NCI-H748 (cell line): Measurements from ENCODE around the gene SRD5A3.

Experiments used
- DNase-seq: peaks from one replicate; lab custom pipeline; 2025; ENCODE audit not compliant: unreplicated experiment; lab: John Stamatoyannopoulos, UW

SRD5A3 gene

DNA sequence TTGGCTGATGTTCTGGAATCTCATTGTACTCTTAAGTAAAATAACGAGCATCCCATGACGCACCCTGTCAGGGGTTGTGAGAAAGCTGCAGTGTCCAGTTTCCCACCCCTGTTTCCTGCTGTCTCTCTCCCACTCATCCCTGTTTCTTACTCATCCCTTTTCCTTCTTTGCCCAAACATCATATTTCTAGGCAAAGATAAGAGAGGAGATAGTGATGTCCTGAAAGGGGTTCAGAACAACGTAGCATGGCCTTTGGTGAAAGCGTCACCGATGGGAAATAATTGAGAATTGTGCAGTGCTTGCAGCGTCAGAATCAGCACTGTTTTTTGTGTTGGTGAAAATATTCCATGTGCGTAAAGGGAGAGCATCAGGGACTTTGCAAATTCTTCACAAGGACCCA is 26.2 kb downstream of the SRD5A3 start:
- DNase-seq = no peak

- DNase-seq = no peak
Observed at GRCh38 chr4:55373461-55373860, 27.4 kb downstream of the SRD5A3 start.

DNA sequence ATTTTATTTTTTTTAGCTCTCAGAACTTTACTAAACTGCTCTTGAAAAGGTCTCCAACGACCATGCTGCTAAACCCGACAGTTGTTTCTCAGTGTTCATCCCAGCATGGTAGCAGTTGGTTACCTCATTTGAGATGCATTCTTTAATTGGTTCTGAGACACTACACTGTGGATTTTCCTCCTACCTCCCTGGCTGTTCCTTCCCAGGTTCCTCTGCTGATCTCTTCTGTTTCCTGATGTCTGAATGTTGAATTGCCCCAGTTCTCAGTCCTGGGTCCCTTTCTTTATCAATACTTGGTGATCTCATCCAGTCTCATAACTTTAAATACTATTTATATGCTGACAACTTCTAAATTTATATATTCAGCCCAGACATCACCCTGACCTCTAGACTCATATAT is 30.7 kb downstream of the SRD5A3 start:
- DNase-seq = no peak

DNA sequence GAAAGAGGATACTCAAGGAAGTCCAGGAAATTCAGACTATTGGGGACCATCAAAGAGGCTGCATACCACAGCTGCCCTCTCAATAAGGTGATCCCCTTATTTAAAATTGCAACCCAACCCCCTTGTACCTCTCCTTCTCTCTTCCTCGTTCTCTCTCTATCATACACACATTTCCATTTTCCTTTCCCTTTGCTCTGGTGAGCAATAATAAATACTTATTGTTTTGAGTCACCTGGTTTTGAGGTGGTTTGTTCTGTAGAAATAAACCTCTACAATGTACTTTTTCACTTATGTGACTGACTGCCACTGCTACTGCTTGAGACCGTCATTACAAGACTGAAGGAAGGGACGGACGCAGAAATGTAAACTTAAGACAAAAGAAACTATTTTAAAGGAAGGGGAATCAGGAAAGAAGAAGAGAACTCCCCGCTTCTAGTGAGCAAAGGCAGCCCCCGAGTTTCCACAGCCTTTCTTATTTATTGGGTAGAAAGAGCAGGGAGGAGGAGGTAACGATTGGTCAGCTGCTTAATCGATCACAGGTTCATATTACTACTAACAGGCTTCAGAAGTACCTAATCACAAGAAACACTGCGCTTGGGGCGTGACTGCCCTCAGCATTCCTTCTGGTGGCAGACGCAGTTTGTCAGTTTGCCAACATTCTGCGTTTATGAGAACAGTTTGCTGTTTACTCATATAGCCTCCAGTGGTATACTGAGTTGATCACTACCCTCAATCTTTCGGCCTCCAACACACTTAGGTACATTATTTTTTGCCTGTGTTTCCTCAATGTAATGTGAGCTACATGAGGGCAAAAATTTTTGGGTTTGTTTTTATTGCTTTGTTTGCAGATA is 32.8 kb downstream of the SRD5A3 start:
- peak; percentile 23 for DNase-seq

- no peak for DNase-seq
Observed at GRCh38 chr4:55380576-55380975, 34.5 kb downstream of the SRD5A3 start.

DNA sequence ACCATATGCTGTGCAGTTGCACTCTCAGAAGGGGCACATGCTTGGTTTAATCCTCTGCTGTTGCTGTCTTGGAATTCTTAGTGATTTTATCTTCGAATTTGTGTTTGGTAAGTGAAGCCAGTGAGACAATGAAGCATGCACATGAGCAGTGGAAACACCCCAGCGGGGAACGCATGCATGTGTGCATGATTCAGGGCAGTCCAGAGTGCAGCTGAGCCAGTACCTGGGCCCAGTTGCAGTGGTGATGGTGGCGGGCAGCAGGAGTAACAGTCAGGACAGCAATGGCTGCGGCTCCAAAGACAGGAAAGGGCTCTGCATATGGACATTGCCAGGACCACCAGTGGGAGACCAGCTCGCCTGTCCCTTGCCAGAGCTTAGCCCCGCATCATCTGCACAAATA is 35.5 kb downstream of the SRD5A3 start:
- DNase-seq = no peak

- DNase-seq = no peak
Observed at GRCh38 chr4:55382488-55383003, 36.5 kb downstream of the SRD5A3 start.

DNA sequence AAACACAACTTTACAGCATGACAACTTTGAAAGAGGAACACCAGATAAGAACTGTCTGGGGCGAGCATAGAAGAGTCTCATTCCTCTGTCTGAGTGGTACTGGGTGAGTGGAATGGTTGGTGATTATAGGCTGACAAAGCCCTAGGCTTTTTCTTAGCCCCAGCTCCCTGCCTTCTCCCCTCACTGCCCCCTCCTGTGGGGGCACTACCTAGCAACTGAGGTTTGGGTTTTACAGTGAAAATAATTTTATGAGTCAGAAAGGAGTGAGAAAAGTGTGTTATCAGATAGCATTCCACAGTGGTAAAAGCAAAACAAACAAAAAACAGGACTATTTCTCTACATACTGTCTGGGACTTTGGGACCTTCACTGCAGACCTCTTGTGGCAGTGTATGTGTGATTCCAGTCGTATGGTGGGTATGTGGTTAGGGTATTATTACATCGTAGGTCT is 39.2 kb downstream of the SRD5A3 start:
- no peak for DNase-seq

DNA sequence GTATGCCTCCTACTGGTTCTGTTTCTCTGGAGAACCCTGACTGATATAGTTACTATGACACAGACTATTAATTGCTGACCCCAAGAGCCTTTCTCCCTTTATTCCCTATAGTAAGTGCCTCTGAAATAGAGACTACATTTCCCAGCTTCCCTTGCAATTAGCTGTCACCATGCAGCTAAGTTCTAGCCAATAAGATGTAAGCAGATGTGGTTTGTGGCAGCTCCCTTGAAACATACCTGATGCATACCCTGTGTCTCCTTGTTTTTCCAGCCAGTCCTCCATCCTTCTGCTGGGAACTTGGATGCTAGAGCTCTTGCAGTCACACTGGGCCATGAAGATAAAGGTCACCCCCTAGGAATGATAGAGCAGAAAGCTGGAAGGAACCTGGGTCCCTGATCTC is 40.0 kb downstream of the SRD5A3 start:
- peak; percentile 9 for DNase-seq

DNA sequence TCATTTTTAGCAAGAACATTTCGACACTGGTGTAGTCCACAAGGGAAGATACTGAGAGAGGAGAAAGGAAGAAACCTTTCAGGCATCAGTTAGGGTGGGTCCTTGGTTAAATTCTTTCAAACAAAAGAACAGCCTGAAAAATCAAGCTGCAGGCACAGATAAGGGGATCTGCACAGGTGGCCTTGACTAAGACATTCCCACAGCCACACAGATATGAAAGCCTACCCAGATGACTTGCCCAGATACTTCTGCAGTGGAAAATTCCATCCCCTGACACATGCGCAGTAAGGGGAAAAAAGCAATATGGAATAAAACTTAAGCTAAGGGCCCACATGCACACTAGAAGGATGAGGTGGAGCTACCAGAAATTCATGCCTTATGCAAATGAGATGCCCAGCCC is 40.8 kb downstream of the SRD5A3 start:
- no peak for DNase-seq

- peak; percentile 37 for DNase-seq
Observed at GRCh38 chr4:55393461-55394320, 47.6 kb downstream of the SRD5A3 start.

- DNase-seq = no peak
Observed at GRCh38 chr4:55395218-55395528, 49.1 kb downstream of the SRD5A3 start.

DNA sequence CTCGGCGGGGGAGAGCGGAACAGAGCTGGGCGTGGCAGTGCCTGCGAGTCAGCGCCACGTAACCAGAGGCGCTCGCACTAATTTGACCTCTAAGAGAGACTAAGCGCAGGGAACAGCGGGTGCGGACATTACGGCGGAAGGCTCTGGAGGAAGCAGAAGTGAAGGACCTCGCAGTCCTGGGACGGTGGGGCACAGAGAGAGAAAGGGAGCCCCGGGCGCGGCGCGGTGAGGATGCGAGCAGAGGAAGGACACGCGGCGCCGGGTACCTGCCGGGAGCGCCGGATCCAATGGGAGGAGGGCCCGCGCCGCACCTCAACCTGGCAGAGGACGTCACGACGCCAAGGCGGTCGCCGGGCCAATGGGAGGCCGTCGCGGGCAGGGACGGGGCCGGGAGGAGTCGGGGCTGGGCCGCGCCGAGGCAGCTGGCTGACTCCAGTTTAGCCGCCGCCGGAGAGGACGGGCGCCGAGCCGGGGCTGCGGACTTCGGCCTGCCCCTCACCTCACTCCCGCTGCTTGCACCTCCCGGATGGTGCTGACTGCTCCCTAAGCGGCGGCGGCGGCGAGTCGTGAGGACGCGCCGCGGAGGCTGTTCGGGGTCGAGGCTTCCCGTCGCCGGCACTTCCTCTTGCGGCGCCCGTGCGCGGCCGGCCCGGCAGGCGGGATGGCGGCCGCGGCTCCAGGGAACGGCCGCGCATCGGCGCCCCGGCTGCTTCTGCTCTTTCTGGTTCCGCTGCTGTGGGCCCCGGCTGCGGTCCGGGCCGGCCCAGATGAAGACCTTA is 49.7 kb downstream of the SRD5A3 start, which contains the start of gene TMEM165:
TSS of gene TMEM165 (plus strand) at position 429 of the 779 bp plus-strand sequence. CDS start at position 662, 233 bp downstream.
- DNase-seq = peak; percentile 89

GRCh38 chr4:55396308-55397125 is 50.5 kb downstream of the SRD5A3 start:
- peak; percentile 45 for DNase-seq

DNA sequence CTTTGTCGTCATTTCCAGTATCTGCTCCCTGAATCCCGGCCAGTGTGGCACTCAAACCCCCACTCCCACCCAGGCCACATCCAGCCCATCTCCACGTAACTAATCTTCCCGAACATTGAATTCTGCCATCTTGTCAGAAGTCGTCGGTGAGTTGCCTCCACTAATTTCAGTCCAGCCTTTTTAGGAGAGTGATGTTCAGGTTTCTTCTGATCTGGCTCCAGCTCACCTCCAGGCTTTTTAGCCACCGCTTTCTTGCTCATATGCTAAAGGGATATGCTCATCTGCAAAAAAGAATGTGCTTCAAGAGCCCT is 51.0 kb downstream of the SRD5A3 start:
- peak; percentile 9 for DNase-seq

- DNase-seq = peak; percentile 38
Observed at GRCh38 chr4:55397520-55398321, 51.7 kb downstream of the SRD5A3 start.

GRCh38 chr4:55398461-55398860 is 52.4 kb downstream of the SRD5A3 start:
- no peak for DNase-seq

GRCh38 chr4:55398966-55399365 is 52.9 kb downstream of the SRD5A3 start:
- DNase-seq = no peak

- no peak for DNase-seq
Observed at GRCh38 chr4:55399581-55399980, 53.5 kb downstream of the SRD5A3 start.

GRCh38 chr4:55405073-55405472 is 59.0 kb downstream of the SRD5A3 start:
- DNase-seq = no peak
